CMK (cell line): Measurements from ENCODE around the gene ATAD2B.

Experiments
- DNase-seq: peaks from one replicate; pipeline ENCODE4 v3.0.0-alpha.2; 2010; ENCODE audit warnings: low read depth

Gene ATAD2B

GRCh38 chr2:23912054-23912453 is 14.9 kb downstream of the ATAD2B start:
- DNase-seq = no peak

DNA sequence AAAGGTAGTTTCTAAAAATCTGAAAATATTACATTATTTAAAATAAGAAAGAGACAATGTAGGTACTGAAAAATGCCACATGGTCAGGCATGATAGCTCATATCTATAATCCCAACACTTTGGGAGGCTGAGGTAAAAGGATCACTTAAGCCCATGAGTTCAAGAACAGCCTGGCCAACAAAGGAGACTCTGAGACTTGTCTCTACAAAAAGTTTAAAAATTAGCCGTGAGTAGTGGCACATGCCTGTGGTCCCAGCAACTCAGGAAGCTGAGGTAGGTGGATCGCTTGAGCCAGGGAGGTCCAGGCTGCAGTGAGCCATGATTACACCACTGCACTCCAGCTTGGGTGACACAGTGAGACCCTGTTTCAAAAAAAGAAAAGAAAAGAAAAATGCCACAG is 21.8 kb downstream of the ATAD2B start:
- DNase-seq = no peak

DNA sequence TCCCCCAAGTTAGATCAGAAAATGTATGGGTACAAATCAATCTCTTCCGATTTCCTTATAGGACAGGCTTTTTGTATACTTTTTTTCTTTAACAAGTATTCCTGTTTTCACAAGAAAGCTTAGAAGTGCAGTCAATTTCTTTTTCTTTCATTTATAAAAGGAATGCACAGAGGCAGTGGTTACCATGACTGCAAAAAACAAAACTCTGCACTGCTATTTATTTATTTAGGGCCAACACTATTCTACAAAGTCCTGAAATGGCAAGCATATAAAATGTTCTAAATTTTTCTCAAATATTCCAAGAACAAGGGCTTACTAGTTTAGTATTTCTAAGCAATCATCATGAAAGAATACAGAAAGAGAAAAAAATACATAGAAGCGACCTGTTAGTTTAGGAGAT is 22.2 kb downstream of the ATAD2B start:
- no peak for DNase-seq

DNA sequence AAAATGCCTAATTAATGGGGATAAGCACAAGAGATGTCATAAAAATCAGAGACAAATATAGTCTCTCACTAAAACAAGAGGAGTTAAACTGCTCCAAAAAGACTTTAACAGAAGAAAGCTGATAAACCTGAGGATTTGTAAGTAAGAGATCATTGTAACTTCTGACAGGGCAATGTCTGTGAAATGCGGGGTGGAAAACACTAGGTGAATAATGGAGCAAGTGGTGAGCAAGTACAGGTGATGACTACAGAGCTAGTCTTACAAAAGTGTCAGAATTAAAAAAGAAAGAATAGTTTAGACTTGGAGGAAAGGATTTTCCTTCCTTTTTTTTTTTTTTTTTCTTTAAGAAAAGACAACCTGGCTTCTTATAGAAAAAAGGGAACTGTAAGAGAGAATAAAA is 22.7 kb downstream of the ATAD2B start:
- no peak for DNase-seq

DNA sequence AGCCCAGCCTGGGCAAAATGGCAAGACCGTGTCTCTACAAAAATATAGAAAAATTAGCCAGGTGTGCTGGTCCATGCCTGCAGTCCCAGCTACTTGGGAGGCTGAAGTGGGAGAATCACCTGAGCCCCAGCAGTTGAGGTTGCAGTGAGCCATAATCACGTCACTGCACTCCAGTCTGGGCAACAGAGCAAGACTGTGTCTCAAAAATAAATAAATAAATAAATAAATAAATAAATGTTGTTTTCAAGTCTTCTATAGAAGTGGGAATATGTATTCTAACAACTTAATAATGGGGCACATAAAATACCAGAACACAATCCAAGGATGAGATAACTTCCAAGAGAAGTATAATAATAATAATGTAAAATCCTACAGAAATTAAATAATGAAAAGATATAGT is 23.9 kb downstream of the ATAD2B start:
- no peak for DNase-seq

GRCh38 chr2:23901966-23902846 is 24.7 kb downstream of the ATAD2B start:
- DNase-seq = no peak

GRCh38 chr2:23900541-23901322 is 26.2 kb downstream of the ATAD2B start:
- no peak for DNase-seq

GRCh38 chr2:23900133-23900532 is 26.8 kb downstream of the ATAD2B start:
- DNase-seq = no peak

GRCh38 chr2:23871206-23871605 is 55.7 kb downstream of the ATAD2B start:
- DNase-seq = no peak

- DNase-seq = no peak
Observed at GRCh38 chr2:23867449-23867848, 59.5 kb downstream of the ATAD2B start.

DNA sequence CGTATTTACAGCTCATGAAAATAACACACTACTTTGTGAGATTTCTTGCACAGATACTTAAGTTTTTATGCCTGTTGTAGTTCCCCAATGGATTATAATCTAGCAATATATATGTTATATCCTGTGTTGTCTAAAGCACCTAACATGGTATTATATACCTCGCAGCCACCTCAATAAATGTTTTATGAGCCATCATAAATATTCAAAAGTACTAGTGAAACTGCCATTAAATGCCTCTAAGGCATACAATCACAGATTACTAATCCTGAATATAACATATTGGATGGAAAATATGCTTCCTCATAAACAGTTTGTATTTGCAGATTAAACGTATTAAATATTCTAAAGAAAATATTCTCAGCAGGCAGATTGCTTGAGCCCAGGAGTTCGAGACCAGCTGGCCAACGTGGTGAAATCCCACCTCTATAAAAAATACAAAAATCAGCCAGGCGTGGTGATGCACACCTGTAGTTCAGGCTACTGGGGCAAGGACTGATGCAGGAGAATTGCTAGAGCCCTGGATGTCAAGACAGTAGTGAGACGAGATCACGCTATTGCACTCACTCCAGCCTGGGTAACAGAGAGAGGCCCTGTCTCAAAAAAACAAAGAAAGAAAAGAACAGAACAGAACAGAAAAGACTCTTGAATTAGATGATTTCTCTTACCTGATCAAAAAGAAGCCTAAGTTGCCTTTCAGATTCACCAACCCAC is 64.1 kb downstream of the ATAD2B start:
- DNase-seq = no peak

- DNase-seq = no peak
Observed at GRCh38 chr2:23861952-23862351, 65.0 kb downstream of the ATAD2B start.

DNA sequence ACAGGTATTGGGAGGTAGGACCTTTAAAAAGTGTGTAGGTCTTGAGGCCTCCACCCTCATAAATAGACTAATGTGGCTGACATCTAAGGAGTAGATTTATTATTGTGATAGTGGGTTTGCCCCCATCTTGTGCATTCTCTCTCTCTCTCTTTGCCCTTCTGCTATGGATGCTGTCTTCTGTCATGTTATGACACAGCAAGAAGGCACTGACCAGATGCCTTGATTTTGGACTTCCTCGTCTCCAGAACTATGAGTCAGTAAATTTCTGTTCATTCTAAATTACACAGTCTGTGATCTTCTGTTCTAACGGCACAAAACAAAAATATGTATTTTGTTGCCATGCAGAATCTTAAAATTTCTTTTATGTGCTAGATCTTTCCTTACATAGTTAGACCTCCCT is 66.9 kb downstream of the ATAD2B start:
- no peak for DNase-seq

- DNase-seq = no peak
Observed at GRCh38 chr2:23859234-23859633, 67.7 kb downstream of the ATAD2B start.

GRCh38 chr2:23850564-23851256 is 76.2 kb downstream of the ATAD2B start:
- no peak for DNase-seq

- no peak for DNase-seq
Observed at GRCh38 chr2:23844905-23845304, 82.0 kb downstream of the ATAD2B start.

DNA sequence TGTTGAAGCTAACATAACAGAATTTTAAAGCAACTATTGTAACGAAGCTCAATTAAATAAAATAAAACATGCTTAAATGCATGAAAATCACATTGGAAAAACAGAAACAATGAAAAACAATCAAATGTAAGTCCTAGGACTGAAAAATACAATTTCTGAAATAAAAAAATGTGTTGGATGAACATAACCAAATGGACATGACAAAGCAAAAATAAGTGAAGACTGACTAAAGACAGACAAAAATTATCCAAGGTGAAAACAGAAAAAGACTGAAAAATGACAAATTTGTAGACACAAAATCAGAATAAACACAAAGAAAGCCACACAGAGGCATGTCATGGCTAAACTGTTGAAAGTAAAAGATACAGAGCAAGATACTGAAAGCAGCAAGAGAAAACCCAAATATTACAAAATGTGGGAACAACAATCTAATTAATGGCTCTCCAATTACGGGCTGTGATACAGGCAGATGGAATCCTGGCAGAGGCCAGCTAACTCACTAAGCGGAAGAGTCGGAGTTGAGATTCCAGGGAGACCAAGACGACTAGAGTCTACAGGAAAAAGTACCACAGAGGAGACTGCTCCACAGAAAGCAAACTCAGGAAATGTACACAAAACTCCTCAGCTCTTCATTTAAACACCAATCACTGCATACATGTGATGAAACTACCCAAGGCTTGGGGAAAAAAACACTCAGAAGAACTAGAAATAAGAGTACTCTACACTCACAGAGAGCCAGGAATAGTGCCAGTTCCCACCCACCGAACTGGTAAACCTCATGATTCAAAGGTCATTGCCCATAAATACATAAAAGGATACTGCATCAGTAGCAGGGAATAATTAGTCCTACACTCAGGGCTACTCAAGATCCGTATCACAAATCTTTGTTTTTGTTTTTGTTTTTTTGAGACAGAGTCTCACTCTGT is 83.6 kb downstream of the ATAD2B start:
- no peak for DNase-seq

DNA sequence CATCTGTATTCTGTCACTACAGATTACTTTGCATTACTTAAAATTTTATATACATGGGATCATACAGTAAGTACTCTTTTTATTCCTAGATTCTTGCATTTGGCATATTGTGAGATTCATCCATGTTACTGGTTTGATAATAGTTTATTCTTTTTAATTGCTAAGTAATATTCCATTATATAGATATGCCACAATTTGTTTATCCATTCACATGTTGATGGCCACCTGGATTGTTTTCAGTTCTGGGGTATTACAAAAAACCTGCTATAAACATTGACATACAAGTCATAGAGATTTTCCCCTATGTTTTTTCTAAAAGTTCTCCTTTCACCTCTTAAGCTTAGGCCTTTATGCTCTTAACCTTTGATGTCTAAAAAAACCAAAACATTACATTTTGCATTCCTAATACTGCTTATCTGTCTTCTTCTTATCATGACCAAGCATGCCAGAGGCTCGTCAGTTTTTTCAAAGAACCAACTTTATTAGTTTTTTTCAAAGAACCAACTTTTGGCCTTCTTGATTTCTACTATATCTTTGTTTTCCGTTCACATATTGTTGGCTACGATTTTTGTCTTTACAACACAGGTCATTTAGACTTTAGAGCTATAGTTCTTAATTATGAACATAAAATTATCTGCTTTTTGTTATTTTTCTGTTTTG is 86.9 kb downstream of the ATAD2B start:
- DNase-seq = no peak

GRCh38 chr2:23838996-23839395 is 87.9 kb downstream of the ATAD2B start:
- no peak for DNase-seq

DNA sequence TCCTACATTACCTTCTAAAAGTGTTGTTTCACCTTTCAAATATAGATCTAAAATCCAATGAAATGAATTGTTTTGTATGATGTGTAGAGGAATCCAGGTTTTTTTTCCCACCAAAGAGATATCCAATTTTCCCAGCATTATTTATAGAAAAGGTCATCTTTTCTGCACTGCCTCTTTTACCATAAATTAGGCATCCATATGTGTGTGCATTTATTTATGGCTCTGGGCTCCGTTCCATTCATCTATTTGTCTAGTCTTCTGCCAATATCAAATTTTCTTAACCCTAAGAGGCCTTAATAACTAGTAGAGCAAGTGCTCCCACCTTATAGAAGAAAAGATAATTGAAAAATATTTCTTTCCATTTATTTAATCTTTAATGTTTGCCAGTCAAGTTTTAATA is 88.3 kb downstream of the ATAD2B start:
- DNase-seq = no peak
